ENCODE data around the gene THOC5.
"Not testable (repeated sequence)": the region's sequence is repeated elsewhere in the genome, so short reads cannot be mapped to it uniquely, and the experiment has no call there.

DNA sequence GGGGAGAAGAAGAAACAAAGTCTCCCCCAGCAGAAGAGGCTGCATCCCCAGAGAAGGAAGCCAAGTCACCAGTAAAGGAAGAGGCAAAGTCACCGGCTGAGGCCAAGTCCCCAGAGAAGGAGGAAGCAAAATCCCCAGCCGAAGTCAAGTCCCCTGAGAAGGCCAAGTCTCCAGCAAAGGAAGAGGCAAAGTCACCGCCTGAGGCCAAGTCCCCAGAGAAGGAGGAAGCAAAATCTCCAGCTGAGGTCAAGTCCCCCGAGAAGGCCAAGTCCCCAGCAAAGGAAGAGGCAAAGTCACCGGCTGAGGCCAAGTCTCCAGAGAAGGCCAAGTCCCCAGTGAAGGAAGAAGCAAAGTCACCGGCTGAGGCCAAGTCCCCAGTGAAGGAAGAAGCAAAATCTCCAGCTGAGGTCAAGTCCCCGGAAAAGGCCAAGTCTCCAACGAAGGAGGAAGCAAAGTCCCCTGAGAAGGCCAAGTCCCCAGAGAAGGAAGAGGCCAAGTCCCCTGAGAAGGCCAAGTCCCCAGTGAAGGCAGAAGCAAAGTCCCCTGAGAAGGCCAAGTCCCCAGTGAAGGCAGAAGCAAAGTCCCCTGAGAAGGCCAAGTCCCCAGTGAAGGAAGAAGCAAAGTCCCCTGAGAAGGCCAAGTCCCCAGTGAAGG is 64.3 kb downstream of the THOC5 start:
- TF ChIP-seq, protein P1, sequence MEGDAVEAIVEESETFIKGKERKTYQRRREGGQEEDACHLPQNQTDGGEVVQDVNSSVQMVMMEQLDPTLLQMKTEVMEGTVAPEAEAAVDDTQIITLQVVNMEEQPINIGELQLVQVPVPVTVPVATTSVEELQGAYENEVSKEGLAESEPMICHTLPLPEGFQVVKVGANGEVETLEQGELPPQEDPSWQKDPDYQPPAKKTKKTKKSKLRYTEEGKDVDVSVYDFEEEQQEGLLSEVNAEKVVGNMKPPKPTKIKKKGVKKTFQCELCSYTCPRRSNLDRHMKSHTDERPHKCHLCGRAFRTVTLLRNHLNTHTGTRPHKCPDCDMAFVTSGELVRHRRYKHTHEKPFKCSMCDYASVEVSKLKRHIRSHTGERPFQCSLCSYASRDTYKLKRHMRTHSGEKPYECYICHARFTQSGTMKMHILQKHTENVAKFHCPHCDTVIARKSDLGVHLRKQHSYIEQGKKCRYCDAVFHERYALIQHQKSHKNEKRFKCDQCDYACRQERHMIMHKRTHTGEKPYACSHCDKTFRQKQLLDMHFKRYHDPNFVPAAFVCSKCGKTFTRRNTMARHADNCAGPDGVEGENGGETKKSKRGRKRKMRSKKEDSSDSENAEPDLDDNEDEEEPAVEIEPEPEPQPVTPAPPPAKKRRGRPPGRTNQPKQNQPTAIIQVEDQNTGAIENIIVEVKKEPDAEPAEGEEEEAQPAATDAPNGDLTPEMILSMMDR (IDR thresholded peaks at IDR 0.05), result not testable (repeated sequence)
- not testable (repeated sequence) for TF ChIP-seq POLR2A, POLR2AphosphoS5 (IDR thresholded peaks at IDR 0.05)

Data from breast epithelium (tissue), 3 donors.